HG03565 (cell line): ENCODE data around the gene FAM53B.

ENCODE experiments used
- ATAC-seq: cut with Tn5 transposase; IDR thresholded peaks from one replicate; pipeline ENCODE4 v1.9.1; 2021; ENCODE audit warnings: mild to moderate bottlenecking, moderate library complexity; ENCODE audit not compliant: unreplicated experiment

The FAM53B gene

DNA sequence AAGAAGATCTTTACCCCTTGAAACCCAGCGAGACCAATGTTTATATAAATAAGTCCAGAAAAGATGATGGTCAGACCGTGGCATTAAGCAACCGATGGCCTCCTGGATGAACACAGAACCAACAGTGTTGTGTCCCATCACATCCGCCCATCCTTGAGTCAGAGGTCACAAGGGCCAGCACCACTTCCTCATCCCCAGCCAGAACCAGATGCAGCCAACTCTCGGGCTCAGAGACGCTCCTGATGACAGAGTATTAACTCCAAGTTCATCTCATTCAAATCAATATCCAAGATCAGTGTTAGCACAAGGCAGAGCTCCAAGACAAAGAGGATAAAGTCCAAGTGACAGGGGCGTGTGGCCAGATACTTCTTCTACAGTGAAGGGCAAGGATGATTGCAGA is 63.5 kb downstream of the FAM53B start:
- ATAC-seq, result no peak

DNA sequence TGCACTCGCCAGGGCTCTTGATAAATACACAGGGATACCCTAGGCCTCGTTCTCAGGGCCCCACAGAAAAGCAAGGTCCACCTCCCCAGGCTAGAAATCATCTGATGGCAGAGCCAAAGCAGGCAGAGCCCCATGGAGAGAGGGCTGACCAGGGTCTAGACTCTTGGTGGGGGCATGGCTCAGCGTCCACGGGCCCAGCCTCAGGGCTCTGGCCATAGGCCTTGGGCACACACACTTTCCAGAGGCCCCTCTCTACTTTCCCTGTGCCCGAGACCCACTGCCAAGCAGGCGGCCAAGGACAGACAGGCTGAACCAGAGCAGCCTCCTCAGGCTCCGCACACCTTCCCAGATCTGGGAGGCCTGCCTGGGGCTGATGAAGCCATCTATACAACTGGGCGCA is 64.8 kb downstream of the FAM53B start:
- no peak for ATAC-seq

DNA sequence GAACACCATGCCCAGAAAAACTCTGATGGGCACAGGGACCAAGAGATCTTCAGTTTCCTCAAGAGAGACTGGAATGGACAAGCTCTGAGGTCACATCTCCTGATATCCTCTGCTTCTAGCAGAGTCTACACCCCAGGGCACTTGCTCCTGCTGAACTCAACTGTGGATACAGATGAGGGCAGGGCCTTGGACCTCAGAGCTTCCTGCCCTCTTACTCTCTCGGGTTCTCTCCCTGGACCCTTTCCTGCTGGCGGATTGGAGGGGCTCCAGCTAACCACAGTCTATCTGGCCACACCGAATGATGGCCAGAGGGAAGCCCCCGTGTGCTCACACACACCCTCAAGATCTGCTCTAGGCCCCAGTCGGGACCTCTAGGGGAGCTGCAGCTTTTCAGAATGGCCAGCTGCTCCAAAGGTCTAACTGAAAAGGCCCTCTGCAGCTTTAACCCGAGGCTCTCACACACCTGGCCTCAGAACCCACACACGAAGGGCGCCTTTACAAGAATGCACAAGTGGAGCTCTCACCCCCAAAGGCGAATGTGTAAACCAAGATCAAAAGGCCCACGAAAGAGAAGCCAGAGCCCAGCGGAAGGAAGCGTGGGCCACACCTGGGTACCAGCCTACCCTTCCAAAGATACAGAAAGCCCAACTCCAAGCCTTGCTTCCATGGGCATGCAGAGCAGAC is 65.5 kb downstream of the FAM53B start:
- ATAC-seq, result no peak

- no peak for ATAC-seq
These were observed 66.2 kb downstream of the FAM53B start for GRCh38 chr10:124677749-124678556.

DNA sequence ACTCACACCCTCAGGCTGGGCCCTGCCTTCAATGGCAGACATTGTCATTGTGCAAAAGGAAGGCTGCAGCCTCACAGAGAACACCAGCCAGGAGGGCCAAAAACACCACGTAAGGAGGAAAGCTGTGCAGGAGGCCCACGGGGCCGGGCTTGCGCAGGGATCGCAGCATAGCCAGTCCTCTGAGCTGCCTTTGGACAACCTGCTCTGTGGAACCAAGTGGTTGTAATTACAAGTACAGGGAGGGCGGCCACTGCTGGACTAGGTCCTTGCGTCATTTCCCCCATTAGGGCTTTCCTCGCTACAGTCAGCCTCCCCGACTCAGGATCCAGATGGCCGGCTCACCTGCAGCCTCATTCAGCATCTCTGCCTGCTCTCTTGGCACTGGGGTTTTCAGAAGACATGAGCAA is 66.9 kb downstream of the FAM53B start:
- ATAC-seq, result no peak

GRCh38 chr10:124676416-124677062 is 67.6 kb downstream of the FAM53B start:
- ATAC-seq, result no peak

DNA sequence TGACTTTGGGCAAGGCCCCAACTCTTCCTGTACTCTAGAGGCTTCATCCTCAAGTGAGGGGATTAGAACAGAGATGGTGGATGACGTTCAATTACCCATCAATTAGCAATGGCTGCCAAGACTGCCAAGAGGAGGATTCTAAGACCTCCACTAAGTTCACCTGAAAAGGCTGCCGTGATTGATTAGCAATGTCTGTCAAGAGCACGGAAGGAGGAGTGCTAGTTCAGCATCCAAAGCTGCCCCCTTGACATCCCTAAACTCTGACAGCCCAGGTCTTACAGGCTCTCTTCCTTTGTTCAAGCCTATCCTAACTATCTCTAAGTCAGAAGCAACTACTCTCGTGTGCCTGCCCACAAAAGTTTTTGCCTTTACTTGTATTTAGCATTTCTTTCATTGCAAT is 68.4 kb downstream of the FAM53B start:
- ATAC-seq, result no peak

DNA sequence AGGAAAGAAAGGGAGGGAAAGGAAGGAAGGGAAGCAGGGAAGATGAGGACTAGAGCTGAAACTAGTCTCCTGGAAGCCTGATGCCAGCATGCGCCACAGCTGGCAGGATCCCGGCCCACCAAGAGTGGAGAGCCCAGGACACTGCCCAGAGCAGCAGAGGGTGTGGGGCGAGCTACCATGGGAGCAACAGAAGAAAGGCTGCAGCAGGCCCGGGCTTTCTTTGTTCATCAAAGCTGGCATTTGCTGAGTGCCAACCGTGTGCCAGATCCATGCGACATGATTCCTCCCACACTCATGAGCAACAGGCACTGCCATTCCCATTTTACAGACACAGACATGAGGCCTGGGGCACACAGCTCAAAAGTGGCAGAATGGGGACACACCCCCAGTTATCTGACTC is 68.9 kb downstream of the FAM53B start:
- no peak for ATAC-seq

- ATAC-seq, result no peak
These were observed 69.4 kb downstream of the FAM53B start for GRCh38 chr10:124674768-124675222.

- ATAC-seq, result no peak
These were observed 72.0 kb downstream of the FAM53B start for GRCh38 chr10:124672181-124672638.

GRCh38 chr10:124671486-124672075 is 72.6 kb downstream of the FAM53B start:
- no peak for ATAC-seq

DNA sequence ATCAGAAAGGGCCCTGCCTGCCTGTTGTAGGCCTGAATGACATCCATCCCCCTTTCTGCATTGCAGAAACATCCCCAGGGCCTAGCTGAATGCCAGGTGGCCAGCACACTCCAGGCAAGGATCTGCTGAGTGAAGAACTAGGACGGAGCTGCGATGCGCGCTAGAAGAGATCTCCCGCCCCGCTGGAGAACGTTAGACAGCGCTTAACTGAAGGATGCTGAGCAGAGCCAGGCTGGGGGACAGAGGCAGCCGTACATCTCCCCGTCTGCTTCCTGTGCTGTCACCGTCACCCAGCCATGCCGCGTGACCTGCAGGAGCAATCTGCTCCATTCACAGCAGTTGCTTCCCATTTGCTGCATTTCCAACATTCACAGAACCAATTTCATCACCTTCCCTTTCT is 73.3 kb downstream of the FAM53B start:
- ATAC-seq, result no peak

- ATAC-seq, result no peak
These were observed 74.1 kb downstream of the FAM53B start for GRCh38 chr10:124669824-124670654.

- no peak for ATAC-seq
These were observed 74.9 kb downstream of the FAM53B start for GRCh38 chr10:124669141-124669823.

DNA sequence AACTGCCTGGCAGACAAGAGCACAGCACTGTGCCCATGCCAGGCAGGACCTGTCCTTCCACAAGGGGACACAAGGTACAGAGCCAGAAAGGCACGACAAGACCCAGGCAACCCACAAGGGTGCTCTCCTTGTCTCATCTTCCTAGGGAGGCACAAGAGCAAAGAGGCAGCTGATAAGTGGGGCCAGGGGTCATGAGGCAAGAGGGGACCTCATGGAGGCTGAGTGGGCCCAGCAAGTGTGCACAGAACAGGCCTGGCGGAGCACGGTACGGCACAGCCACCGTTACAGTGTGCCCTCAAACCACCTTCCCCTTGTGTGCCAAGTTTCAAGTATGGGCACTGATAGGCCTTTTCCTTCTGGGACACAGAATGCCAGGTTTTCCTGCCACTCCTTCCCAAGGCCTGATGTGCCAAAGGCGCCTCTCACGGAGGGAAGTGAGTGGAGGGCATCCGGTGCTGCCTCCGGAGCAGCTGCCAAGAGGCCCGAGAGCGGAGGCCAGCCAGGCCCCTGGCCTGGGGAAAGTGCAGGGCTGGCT is 75.6 kb downstream of the FAM53B start:
- ATAC-seq, result no peak

DNA sequence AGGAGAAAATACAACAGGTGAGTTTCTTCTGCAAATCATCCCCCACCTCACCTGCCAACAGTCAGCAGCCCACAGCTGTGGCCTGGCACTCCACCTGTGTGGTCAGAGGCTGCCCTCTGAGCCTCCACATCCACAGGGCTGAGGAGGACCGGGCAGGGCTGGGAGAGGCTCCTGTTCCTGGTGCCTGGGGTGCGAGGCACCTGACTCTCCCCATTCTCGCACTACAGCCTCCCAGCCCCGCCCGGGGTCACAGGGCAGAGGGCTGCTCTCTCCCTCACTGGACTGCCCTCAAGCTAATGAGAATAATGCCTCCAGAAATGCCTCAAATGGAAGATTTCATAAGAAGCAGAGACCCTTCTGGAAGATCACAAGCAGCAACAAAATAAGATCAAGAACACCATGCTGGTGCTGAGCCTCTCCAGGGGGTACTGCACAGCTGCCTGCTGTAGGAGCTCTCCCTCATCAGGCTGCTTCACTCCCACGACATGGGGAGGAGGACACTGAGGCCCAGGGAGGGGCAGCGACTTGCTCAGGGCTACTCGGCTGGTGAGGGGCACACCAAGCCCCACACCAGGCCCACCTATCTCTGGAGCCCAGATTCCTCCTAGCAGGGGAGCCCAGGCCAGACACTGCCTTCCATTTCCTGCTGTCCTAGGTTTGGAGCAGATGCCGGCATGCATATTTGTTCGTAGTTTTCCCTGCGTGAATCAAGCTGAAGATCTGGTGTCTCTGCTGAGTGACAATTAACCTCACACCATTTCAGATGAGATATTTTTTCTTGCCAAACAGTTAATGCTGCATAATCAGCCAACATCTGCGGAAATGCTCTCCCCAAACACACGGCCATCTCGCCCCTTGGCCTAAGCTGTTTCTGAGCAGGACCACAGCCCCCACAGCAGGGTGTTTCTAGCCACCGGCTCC is 76.5 kb downstream of the FAM53B start:
- ATAC-seq, result no peak

- ATAC-seq, result no peak
These were observed 77.7 kb downstream of the FAM53B start for GRCh38 chr10:124666494-124666893.

GRCh38 chr10:124665980-124666379 is 78.2 kb downstream of the FAM53B start:
- no peak for ATAC-seq

DNA sequence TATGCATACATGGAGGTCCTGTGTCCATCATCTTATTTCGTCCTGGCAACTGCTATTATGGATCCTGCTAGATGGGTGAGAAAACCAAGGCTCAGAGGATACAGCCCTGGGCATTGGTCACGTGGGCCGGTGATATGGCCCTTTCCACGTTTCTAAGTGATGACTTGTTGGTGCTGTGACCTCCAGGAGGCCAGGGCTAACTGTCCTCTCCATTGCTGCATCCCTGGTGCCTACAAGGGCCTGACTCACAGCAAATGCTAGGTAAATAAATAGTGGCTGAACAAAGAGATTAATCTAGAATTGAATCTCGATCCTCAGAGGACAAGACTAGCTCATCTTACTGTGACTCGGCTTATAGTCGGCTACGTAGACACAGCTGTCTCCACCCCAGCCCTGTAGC is 78.6 kb downstream of the FAM53B start:
- ATAC-seq, result no peak
